Measurements from ENCODE around the gene IRF2.
A peak's percentile ranks its signal among the peaks of the same experiment; 100 is the strongest.

The IRF2 gene

GRCh38 chr4:184444215-184444952 lies 30.0 kb downstream of the IRF2 start:
- no peak for TF ChIP-seq CTCF (IDR thresholded peaks at IDR 0.05; ENCODE audit: insufficient read depth, missing control alignments)
- FAIRE-seq (no peak), DNase-seq (ENCODE audit: insufficient read length, low spot score) (no peak)

- TF ChIP-seq CTCF (IDR thresholded peaks at IDR 0.05; ENCODE audit: insufficient read depth, missing control alignments), result no peak
- FAIRE-seq (no peak), DNase-seq (ENCODE audit: insufficient read length, low spot score) (no peak)
Measured at GRCh38 chr4:184443318-184443717, 31.0 kb downstream of the IRF2 start.

- DNase-seq (ENCODE audit: insufficient read length, low spot score), result no peak
- TF ChIP-seq CTCF (IDR thresholded peaks at IDR 0.05; ENCODE audit: insufficient read depth, missing control alignments), result no peak
Measured at GRCh38 chr4:184442314-184442635, 32.1 kb downstream of the IRF2 start.

GRCh38 chr4:184441461-184442313 lies 32.7 kb downstream of the IRF2 start:
- TF ChIP-seq CTCF (IDR thresholded peaks at IDR 0.05; ENCODE audit: insufficient read depth, missing control alignments), result no peak
- peak; percentile 66 for FAIRE-seq
- peak; percentile 86 for DNase-seq (ENCODE audit: insufficient read length, low spot score)

More at GRCh38 chr4:184442314-184442635, 32.1 kb downstream of the IRF2 start:
- no peak for FAIRE-seq

GRCh38 chr4:184440595-184441358 lies 33.6 kb downstream of the IRF2 start:
- no peak for TF ChIP-seq CTCF (IDR thresholded peaks at IDR 0.05; ENCODE audit: insufficient read depth, missing control alignments)
- DNase-seq (ENCODE audit: insufficient read length, low spot score) (no peak), FAIRE-seq (no peak)

GRCh38 chr4:184439856-184440594 lies 34.3 kb downstream of the IRF2 start:
- DNase-seq (ENCODE audit: insufficient read length, low spot score) (no peak), FAIRE-seq (no peak)
- TF ChIP-seq CTCF (IDR thresholded peaks at IDR 0.05; ENCODE audit: insufficient read depth, missing control alignments), result no peak
